GM19467 (cell line): ENCODE results near the gene FGFR3.

Experiments used
- ATAC-seq: cut with Tn5 transposase; IDR thresholded peaks from one replicate; pipeline ENCODE4 v1.9.1; 2021; ENCODE audit warnings: mild to moderate bottlenecking, moderate library complexity; ENCODE audit not compliant: unreplicated experiment

Gene FGFR3

GRCh38 chr4:1792832-1793495 lies at the start of gene FGFR3:
Gene FGFR3, plus strand, starts transcription at chr4:1793293. Its CDS starts 642 bp downstream, at chr4:1793935.
- peak; percentile 46 for ATAC-seq

DNA sequence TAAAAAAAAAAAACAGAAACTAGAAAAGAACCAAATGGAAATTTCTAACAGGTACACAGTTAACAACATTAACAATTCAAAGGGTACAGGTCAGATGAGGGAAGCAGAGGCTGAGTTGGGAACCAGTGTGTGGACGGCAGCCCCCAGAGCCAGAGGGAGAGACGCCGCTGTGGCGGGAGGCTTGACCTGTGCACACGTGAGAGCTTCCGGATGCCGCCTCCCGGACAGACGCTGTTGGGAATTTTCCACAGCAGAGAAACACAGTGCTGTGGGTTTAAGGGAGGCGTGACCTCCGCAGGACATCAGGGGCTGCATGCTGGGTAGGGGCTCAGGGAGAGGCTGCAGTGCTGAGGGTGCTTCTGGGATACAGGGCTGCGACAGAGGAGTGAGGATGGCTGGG lies 49.5 kb upstream of the FGFR3 start:
- no peak for ATAC-seq

- ATAC-seq = no peak
Observed at GRCh38 chr4:1743975-1744374, 49.1 kb upstream of the FGFR3 start.

DNA sequence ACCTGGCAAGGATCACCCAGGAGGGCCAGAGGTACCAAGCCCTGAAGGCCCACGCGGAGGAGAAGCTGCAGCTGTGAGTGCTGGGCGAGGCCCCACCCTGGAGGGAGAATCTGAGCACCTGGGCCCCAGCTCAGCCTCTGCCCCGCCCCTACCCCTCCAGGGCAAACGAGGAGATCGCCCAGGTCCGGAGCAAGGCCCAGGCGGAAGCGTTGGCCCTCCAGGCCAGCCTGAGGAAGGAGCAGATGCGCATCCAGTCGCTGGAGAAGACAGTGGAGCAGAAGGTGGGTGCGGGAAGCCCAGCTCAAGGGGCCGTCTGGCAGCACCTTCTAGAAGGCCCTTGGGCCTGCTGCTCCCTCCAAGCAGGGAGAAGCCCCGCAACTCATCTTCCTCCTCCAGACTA lies 48.5 kb upstream of the FGFR3 start:
- ATAC-seq = no peak

GRCh38 chr4:1745165-1745564 lies 47.9 kb upstream of the FGFR3 start:
- ATAC-seq = no peak

- ATAC-seq = no peak
Observed at GRCh38 chr4:1745697-1746096, 47.4 kb upstream of the FGFR3 start.

DNA sequence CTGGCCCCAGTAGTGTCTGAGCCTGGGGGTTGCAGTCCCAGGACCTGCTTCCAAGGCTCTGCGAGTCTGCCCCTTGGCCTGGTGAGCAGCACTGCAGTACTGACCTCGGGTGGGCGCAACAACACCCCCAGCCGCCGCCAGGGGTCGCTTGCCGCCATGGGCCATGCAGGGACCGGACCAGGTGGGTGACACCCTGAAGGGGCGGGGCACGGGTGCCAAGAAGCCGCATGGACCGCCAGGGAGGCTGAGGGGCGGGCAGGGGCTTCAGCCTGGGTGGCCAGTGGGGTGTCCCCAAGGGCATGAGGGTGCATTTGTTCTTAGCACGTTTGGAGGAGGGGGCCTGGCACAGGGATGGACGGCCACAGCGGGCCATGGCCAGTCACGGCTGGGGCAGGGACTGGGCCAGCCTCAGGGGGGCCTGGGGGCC lies 46.8 kb upstream of the FGFR3 start:
- no peak for ATAC-seq

DNA sequence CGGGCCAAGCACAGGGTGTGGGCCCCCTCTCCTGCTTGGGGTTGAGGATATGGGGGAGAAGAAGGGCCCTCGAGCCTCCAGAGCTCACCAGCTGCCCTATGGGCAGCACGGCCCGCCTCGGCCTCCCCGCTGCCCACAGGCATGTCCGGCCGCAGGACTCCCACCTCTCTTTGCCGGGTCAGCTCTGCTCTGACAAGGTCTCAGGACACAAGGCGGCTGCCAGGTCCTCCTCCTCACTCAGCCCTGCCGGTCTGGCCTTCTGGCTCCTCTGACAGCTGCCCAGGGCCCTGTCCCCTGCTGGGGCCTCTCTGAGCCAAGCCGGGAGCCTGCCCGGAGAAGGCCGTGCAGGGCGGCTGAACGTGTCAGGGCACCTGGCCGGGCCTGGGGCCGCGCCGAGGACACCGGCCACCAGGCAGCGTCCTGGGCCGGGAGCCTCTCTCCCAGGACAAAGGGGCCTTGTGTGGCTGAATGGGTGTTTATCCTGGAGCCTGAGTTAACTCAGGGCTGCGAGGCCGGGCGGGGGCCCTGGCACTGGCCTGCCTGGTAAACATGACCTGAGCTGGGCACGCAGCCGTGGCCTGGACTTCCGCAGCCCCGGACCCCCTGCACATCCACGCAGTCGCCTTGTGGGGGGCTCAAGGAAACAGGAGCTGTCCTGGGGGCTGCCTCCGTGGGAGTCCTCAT lies 46.0 kb upstream of the FGFR3 start:
- no peak for ATAC-seq

- no peak for ATAC-seq
Observed at GRCh38 chr4:1747603-1747967, 45.5 kb upstream of the FGFR3 start.

GRCh38 chr4:1748465-1748995 lies 44.6 kb upstream of the FGFR3 start:
- ATAC-seq = no peak

DNA sequence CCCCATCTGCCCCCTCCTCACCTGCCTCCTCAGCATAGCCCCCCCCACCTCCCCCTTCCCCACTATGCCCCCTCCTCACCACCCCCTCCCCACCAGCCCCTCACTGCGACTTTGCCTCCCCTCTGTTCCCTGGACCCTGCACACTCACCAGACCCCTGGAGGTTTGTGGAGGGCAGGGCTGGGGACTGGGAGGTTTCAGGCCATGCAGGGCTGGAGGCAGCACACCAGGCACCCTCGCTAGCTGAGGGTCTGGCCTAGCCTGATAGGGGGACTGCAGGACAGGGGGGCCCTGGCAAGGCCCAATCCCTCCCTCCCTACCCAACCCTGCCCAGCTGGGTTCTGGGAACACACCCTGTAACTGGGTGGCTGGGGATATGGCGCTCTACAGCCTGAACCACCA lies 43.7 kb upstream of the FGFR3 start:
- ATAC-seq = no peak

DNA sequence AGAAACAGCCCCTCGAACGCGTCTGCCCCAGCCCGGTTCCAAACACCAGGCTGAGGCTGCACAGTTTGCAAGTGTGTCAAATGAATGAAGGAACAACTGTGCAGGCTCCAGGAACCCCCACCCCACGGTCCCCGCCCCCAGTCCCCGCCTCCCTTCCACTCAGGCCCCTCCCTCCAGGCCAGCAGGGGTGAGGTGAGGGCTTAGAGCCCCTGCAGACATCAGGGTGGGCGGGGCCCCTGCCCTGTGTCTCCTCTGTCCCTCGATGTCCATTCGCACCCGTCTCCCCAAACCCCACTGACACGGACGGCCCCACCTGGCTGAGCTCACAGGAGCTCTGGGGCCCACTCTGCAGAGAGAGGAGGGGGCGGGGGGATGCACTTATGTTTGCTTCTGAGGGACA lies 43.3 kb upstream of the FGFR3 start:
- ATAC-seq = no peak

- ATAC-seq = no peak
Observed at GRCh38 chr4:1750381-1751154, 42.5 kb upstream of the FGFR3 start.

DNA sequence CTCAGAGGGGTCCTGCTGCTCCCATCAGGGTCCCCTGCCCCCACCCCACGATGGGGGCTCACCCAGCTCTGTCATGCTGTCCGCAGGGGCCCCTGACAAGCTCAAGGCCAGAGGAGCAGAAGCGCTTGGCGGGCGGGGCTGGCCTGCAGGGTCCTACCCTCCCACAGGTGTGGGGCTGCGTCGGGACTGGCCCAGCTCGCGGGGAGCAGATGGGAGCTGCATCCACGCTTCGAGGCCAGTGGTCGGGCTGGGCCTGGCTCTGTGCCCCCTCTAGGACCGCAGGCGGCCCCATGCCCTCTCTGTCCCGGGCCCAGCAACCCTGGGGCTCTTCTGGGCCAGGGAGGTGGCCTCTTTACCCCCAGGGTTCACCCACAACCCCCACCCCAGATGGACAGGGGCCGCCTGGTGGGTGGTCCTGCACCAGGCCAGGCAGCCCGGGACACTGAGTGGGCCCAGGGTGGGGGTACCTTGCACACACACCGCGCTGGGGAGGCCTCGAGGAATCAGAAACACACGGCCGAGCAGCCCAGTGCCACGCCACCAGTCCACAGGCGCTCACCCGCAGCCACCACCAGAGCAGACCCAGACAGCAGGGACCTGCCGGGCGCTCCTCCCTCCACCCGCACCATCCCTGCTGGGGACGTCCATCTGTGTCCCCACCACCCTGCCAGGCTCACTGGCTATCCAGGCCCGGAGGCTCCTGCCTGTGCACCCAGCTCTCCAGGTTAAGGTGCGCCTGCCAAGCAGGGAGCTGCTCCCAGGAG lies 41.8 kb upstream of the FGFR3 start:
- no peak for ATAC-seq

DNA sequence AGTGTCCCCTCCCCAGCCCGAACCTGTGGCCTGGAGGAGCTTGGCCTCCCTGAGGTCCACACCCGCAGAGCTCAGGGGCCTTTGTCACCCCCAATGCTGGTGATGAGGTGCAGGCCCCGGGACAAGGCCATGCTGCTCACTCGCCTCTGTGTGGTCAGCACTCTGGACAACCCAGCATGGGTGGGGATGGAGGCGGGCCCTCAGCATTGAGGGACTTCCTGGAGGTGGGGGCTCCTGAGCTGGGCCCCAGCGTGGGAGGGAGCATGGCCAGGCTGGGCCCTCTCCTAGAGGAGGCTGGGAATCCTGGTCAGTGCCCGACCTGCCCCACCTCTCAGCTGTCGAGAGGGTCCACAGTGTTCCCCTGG lies 41.2 kb upstream of the FGFR3 start:
- ATAC-seq = no peak

- ATAC-seq = no peak
Observed at GRCh38 chr4:1752284-1753041, 40.6 kb upstream of the FGFR3 start.

DNA sequence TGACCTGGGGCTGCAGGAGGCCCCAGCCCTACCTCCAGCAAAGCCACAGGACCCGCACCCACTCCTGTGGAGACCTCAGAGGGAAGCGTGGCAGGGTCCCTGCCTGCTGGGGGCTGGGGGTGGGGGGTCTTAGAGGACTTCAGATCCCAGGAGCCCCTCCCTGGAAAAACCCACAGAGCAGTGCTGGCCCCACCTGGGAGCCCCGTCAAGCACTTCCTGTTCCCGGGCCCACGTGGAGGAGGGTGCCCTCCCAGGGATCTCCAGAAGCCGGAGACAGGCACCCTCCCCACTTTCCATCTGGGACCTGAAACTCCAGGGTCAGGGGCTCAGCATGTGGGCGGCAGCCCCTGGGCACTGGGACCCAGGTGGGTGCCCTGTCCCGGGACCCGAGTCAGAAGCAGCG lies 39.8 kb upstream of the FGFR3 start:
- no peak for ATAC-seq

GRCh38 chr4:1753697-1754311 lies 39.3 kb upstream of the FGFR3 start:
- ATAC-seq = no peak

- ATAC-seq = no peak
Observed at GRCh38 chr4:1754336-1754735, 38.8 kb upstream of the FGFR3 start.

DNA sequence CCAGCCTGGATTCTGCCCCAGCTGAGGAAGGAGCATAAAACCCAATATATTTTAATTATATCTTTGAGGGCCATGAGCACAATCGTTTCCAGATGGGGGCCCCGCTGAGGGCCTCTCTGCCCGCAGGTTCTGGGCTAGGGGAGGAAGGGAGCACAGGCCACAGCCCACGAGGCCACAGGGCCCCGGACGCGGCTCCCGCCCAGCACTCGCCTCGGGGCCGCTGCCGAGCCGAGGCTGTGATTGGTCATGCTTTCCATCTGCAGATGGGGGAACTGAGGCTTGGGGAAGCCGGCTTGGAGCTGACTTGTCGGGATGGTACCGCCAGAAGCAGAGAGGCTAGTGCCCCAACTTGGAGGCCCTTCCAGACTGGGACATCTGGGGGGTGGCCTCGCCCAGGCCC lies 37.8 kb upstream of the FGFR3 start:
- no peak for ATAC-seq
